Measurements from ENCODE around the gene KLHDC8A. TPM values are rescaled to one million over a fixed set of nuclear protein-coding genes. Genes with fewer than 3 reads are reported as not detected.

KLHDC8A gene
- total and polyA plus RNA-seq, 7 donors, result 0.01 to 0.24 (median 0.03) TPM; not detected in 4

DNA sequence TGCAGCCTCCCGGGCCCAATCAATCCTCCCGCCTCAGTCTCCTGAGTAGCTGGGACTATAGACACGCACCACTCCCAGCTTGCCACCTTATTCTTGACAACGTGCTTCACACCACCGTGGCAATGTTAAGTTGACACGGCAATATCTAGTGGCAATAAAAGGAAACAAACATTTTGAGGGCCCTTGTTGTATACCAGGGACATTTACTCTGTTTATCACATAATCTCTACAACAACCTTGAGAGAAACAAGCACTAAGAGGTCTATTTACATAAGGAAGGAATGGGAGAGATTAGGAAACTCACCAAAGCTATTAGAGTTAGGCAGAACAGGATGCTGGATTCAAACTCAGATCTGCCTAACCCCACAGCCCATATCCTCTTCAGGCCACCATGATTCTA, 3.1 kb downstream of the KLHDC8A start:
- WGBS, 3 donors, result 82 to 87% (median 86%) methylated on average over 6 of the region's 6 CpGs
- Histone ChIP-seq H3K4me1 (no peaks in the 10 kb centered on the region), H3K9me3 (no peaks in the 10 kb centered on the region), H3K27ac (no peak overlapping the region), H3K4me3 (no peak overlapping the region), H3K36me3 (ENCODE audit: insufficient read depth in 1 of 2, low read depth in 1 of 2) (no peaks in the 10 kb centered on the region), H3K27me3 (ENCODE audit: insufficient read depth in 3 of 3, low read length in 2 of 3) (peaks cover 0 to 15% (median 0%) of the 10 kb centered on the region in 3 donors)
- DNase-seq (no peak), ATAC-seq (no peak)
- TF ChIP-seq, protein P1, sequence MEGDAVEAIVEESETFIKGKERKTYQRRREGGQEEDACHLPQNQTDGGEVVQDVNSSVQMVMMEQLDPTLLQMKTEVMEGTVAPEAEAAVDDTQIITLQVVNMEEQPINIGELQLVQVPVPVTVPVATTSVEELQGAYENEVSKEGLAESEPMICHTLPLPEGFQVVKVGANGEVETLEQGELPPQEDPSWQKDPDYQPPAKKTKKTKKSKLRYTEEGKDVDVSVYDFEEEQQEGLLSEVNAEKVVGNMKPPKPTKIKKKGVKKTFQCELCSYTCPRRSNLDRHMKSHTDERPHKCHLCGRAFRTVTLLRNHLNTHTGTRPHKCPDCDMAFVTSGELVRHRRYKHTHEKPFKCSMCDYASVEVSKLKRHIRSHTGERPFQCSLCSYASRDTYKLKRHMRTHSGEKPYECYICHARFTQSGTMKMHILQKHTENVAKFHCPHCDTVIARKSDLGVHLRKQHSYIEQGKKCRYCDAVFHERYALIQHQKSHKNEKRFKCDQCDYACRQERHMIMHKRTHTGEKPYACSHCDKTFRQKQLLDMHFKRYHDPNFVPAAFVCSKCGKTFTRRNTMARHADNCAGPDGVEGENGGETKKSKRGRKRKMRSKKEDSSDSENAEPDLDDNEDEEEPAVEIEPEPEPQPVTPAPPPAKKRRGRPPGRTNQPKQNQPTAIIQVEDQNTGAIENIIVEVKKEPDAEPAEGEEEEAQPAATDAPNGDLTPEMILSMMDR (IDR thresholded peaks at IDR 0.05), result no peak
- intact Hi-C loops (cut with DNase I), result loop anchor here in 1 of 2 donors (5.0 kb wide), 1 partner anchor 124 kb away; no protein-coding TSS in a partner anchor

DNA sequence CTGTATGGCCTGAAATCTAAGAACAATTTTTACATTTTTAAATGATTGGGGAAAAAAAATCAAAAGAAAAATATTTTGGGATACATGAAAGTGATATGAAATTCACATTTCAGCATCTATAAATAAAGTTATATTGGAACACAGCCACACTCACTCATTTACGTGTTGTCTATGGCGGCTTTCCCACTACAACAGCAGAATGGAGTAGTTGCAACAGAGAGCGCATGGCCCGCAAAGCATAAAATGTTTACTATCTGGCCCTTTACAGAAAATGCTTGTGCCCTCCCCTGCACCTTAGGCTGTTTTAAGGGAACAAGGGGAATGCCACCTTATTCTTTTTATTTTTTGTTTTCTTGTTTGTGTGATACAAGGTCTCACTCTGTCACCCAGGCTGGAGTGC, 3.5 kb downstream of the KLHDC8A start:
- 82 to 90% (median 82%) methylated on average over 4 of the region's 4 CpGs for WGBS, 3 donors
- ATAC-seq, result no peak
- Histone ChIP-seq H3K36me3 (ENCODE audit: insufficient read depth in 1 of 2, low read depth in 1 of 2) (no peaks in the 10 kb centered on the region), H3K4me3 (no peak overlapping the region), H3K27me3 (ENCODE audit: insufficient read depth in 3 of 3, low read length in 2 of 3) (peaks cover 0 to 15% (median 0%) of the 10 kb centered on the region in 3 donors), H3K27ac (no peak overlapping the region), H3K9me3 (no peaks in the 10 kb centered on the region), H3K4me1 (no peaks in the 10 kb centered on the region)
- TF ChIP-seq, protein P1 (IDR thresholded peaks at IDR 0.05), result no peak
- intact Hi-C loops (cut with DNase I), result loop anchor here in 1 of 2 donors (5.0 kb wide), 1 partner anchor 124 kb away; no protein-coding TSS in a partner anchor
- DNase-seq, result no peak

DNA sequence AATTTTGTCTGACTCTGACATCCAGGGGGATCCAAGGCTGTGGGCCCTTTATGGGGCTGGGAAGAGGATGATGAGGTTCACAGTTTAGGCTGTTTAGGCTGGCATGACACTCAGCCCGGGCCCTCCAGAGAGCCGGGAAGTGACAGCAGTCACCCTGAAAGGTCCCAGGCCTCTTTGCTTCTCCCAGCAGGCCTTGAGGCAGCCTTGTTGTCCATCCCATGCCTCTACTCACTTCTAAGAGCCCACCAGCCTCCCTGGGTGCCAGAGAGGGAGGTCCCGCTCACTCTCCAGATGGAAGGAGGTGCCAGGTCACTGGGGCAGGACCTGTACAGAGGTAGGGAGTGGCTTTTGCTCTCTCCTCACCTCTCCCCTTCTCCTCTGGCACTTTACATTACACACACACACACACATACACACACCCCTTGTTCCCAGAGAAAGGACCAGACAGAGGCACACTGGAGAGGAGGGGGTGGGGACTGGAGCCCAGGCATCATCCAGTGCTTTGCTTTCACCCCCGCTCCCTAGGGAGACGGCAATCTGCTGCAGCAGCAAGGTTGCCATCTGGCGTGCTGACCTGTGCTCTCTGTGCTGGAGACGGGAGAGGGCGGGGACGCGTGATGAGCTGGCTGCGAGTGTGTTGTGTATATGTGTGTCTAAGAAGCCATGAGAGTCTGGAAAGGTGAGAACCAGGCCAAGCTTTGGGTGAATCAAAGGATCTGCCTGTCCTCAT, 4.6 kb downstream of the KLHDC8A start:
- intact Hi-C loops (cut with DNase I), result loop anchor here in 1 of 2 donors (5.0 kb wide), 1 partner anchor 125 kb away; no protein-coding TSS in a partner anchor
- peaks cover 0 to 15% (median 0%) of the 10 kb centered on the region in 3 donors for H3K27me3 ChIP-seq (ENCODE audit: insufficient read depth in 3 of 3, low read length in 2 of 3)
- TF ChIP-seq, protein P1 (IDR thresholded peaks at IDR 0.05), result no peak
- no peaks in the 10 kb centered on the region for H3K36me3 ChIP-seq (ENCODE audit: insufficient read depth in 1 of 2, low read depth in 1 of 2)
- no peaks in the 10 kb centered on the region for H3K4me1 ChIP-seq
- no peak overlapping the region for H3K4me3 ChIP-seq
- no peak overlapping the region for H3K27ac ChIP-seq
- ATAC-seq, result no peak
- WGBS, 3 donors, result 65 to 80% (median 72%) methylated on average over 11 of the region's 11 CpGs
- no peak for DNase-seq
- H3K9me3 ChIP-seq, result no peaks in the 10 kb centered on the region

DNA sequence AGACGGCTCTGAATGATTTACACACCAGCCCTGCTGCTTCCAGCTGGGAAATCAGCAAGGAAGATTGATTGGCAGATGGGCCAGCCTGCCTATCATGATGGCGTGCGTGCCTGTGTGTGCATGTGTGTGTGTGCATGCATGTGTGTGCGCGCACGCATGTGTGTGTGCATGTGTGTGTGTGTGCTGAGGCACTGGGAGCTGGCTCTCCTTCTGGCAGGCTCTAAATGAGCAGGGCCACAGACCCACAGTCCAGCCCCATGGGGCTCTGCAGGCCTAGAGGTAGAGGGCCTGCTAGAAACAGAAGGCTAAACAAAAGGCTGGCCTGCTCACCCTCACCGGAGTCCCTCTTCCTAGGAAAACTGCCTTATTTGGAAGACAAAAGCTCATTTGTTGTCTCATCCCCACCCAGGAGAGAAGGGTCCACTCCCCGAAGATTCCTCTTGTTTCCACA, 6.0 kb downstream of the KLHDC8A start:
- intact Hi-C loops (cut with DNase I), result loop anchor here in 1 of 2 donors (5.0 kb wide), 1 partner anchor 127 kb away; no protein-coding TSS in a partner anchor
- ATAC-seq, result no peak

More for the DNA sequence above, 6.0 kb downstream of the KLHDC8A start:
- Histone ChIP-seq H3K27me3 (ENCODE audit: insufficient read depth in 3 of 3, low read length in 2 of 3) (peaks cover 0 to 17% (median 2%) of the 10 kb centered on the region in 3 donors), H3K27ac (no peak overlapping the region), H3K36me3 (ENCODE audit: insufficient read depth in 1 of 2, low read depth in 1 of 2) (no peaks in the 10 kb centered on the region), H3K4me3 (no peak overlapping the region), H3K9me3 (no peaks in the 10 kb centered on the region), H3K4me1 (no peaks in the 10 kb centered on the region)
- WGBS, 3 donors, result 68 to 82% (median 81%) methylated on average over 8 of the region's 8 CpGs
- TF ChIP-seq, protein P1 (IDR thresholded peaks at IDR 0.05), result no peak
- DNase-seq, result no peak

All from psoas muscle (tissue), 8 donors.